ENCODE measurements around the gene TMC8. TPM values are rescaled to one million over a fixed set of nuclear protein-coding genes. Genes with fewer than 3 reads are reported as not detected.

Gene TMC8
- polyA plus RNA-seq, 2 of the 4 experiments (the other 2 are of a cell fraction) = 0.14 to 0.26 TPM

GRCh38 chr17:78111727-78112517 is 18.6 kb upstream of the TMC8 start:
- POLR2A ChIA-PET = interaction anchor here (1.2 kb wide), 1 partner anchor 64 kb away, joined by 7 read pairs; no protein-coding TSS in a partner anchor

GRCh38 chr17:78112518-78113471 is 17.8 kb upstream of the TMC8 start:
- no peak for TF ChIP-seq POLR2AphosphoS2 (conservative IDR thresholded peaks at IDR 0.05; ENCODE audit: low read length)
- no peak for TF ChIP-seq HMGXB4 (CRISPR knock-in tag; IDR thresholded peaks at IDR 0.05; ENCODE audit: borderline replicate concordance)
- no peak for TF ChIP-seq NR3C1 (IDR thresholded peaks at IDR 0.05)
- TF ChIP-seq SMC3 (IDR thresholded peaks at IDR 0.05) = peak; percentile 89
- TF ChIP-seq RAD21 (conservative IDR thresholded peaks at IDR 0.05 in 1 of 2, IDR thresholded peaks at IDR 0.05 in 1 of 2) = peak; percentile 98
- no peak for TF ChIP-seq FOXS1 (CRISPR knock-in tag; IDR thresholded peaks at IDR 0.05)
- no peak for TF ChIP-seq TFCP2L1 (CRISPR knock-in tag; IDR thresholded peaks at IDR 0.05)
- peak; percentile 97 for TF ChIP-seq CTCF (IDR thresholded peaks at IDR 0.05)
- no peak for TF ChIP-seq TP53 (CRISPR knock-in tag; IDR thresholded peaks at IDR 0.05)
- no peak for TF ChIP-seq MAFK (IDR thresholded peaks at IDR 0.05; ENCODE audit: partially characterized antibody)
- no peak for TF ChIP-seq JUN (IDR thresholded peaks at IDR 0.05)
- no peak for TF ChIP-seq ESRRA (IDR thresholded peaks at IDR 0.05; ENCODE audit: borderline replicate concordance, low read length)
- Histone ChIP-seq H3K9me3 (no peaks in the 10 kb centered on the region), H3K4me3 (no peak overlapping the region), H3K27ac (peak overlapping the region in 1 of 2 experiments; percentile 3; a peak in 1 of 6 replicates), H3K4me1 (no peaks in the 10 kb centered on the region), H3K4me2 (no peak overlapping the region)
- POLR2A ChIA-PET = interaction anchor here (1.2 kb wide), 1 partner anchor 63 kb away, joined by 7 read pairs; no protein-coding TSS in a partner anchor
- DNase-seq (ENCODE audit: low read depth in 1 of 2, low spot score in 1 of 2) (peak; percentile 73 to 96), ATAC-seq (peak; percentile 78 to 92), FAIRE-seq (no peak)
- WGBS (ENCODE audit: missing lambda C conversion rate) = 45% methylated on average over 31 of the region's 33 CpGs
- CTCF ChIA-PET = interaction anchor here (0.6 to 12.7 kb wide), 37 partner anchors 9 to 710 kb away, joined by 3 to 199 read pairs (median 5); partner anchors contain the start of genes BIRC5, TMC6 and TMC8

More at GRCh38 chr17:78111727-78112517, 18.6 kb upstream of the TMC8 start:
- no peak overlapping the region for H3K4me2 ChIP-seq
- H3K9me3 ChIP-seq = no peaks in the 10 kb centered on the region
- FAIRE-seq = no peak
- CTCF ChIA-PET = interaction anchor here (0.6 to 12.7 kb wide), 32 partner anchors 8 to 711 kb away, joined by 3 to 199 read pairs (median 8); partner anchors contain the start of genes AFMID, BIRC5, TK1 and TMC6
- no peak; a peak in 1 of 6 replicates for ATAC-seq
- no peak overlapping the region for H3K27ac ChIP-seq
- TF ChIP-seq EP300 (IDR thresholded peaks at IDR 0.05) (no peak), HOXB5 (CRISPR knock-in tag; IDR thresholded peaks at IDR 0.05) (no peak), MAX (IDR thresholded peaks at IDR 0.05) (no peak), HDAC2 (IDR thresholded peaks at IDR 0.05) (no peak), MAFK (IDR thresholded peaks at IDR 0.05; ENCODE audit: partially characterized antibody) (no peak), CHD2 (IDR thresholded peaks at IDR 0.05; ENCODE audit: low read length, partially characterized antibody) (no peak), USF2 (IDR thresholded peaks at IDR 0.05) (no peak), HOXB13 (CRISPR knock-in tag; IDR thresholded peaks at IDR 0.05; ENCODE audit: low read depth) (no peak), ELK1 (IDR thresholded peaks at IDR 0.05; ENCODE audit: low read depth, low read length) (no peak), HES2 (IDR thresholded peaks at IDR 0.05) (no peak), TFCP2L1 (CRISPR knock-in tag; IDR thresholded peaks at IDR 0.05) (no peak)
- H3K4me3 ChIP-seq = no peak overlapping the region
- DNase-seq (ENCODE audit: low read depth in 1 of 2, low spot score in 1 of 2) = no peak
- H3K4me1 ChIP-seq = no peaks in the 10 kb centered on the region
- 69% methylated on average over 15 of the region's 28 CpGs for WGBS (ENCODE audit: missing lambda C conversion rate)
